ENCODE measurements around the gene ANKRD65.
"Not testable (repeated sequence)": the region's sequence is repeated elsewhere in the genome, so short reads cannot be mapped to it uniquely, and the experiment has no call there.

The ANKRD65 gene

DNA sequence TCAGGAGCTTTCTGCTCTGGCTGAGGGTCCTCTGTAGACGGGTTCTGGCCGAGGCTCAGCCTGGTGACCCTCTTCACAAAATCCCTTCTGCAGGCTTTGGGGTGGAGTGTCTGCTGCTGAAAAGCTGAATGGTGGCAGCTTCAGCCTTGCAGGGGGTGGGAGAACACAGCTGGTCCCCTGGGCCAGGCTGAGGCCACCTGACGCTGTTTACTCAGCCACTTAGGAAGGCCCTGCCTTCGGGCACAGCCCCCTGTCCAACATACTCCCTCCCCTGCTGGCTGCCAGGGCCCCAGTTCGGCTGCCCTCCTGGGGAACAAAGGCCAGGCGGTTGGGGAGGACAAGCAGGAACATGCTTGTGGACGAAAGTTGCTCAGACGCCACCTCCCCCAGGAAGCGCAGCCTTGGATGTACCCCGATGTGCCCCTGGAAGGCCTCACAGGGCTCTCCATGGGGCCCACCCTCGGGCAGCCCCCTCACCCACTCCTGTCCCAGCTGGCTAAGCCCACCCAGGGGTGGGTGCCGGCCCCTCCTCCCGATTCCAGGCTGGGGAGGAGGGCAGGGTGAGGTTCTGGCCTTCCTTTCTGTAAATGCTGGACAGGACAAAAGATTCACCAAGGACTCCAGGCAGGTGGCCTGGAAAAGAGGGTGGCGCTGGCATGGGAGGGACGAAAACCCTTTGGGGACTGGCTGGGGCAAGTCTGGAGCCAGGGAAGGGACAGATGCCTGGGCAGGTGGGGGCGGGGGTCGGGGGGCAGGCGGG lies at the start of gene ANKRD65:
Gene ANKRD65 (minus strand): TSS at position 130 of the 760 bp plus-strand sequence. CDS start 271 bp downstream, outside the sequence.
- no peak for DNase-seq

GRCh38 chr1:1468196-1468985 lies 47.3 kb upstream of the ANKRD65 start:
- DNase-seq: not testable (repeated sequence)

DNA sequence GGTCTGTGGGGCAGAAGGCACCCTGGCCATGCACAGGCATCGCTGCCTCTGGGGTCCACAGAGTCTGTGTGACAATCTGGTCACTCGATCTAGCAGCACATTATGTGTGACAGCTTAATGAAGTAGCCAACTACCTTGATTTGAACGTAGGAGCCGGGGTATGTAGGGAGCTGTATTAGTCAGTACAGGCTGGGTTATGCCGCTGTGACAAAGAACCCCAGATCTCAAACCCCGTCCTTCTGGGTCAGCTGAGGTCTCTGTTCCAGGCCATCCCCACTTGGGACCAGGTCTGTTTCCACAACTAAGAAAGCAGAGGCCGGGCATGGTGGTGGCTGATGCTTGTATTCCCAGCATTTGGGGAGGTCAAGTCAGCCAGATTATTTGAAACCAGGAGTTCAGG lies 42.2 kb upstream of the ANKRD65 start:
- no peak for DNase-seq

DNA sequence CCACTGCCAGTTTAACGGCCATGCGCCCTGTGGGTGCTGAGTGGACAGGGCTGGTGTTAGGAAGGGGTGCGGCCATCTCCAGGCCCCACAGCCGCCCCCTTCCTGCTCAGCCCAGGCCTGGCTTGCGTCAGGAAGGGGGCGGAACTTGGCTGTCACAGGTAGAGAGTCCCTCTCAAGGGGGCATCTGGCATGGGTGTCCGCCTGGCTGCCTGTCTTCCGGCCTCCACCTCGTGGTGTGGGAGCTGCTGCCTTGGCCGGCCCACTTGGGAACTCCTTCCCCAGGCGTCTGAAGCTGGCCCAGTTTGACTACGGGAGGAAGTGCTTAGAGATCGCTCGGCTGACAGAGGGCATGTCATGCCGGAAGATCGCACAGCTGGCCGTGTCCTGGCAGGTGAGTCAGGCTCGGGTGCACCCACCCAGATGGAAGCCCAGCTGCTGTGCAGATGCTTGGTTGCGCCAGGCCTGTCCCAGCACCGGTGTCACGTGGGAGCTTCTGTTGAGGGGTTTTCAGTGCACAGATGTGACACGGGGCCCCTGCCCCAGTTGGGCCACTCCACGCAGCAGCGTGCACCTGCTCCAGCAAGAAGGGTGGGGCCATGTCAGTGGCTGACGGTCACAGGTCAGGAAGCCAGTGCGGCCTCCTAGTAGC lies 41.4 kb upstream of the ANKRD65 start:
- DNase-seq: no peak

GRCh38 chr1:1461721-1462317 lies 40.7 kb upstream of the ANKRD65 start:
- no peak for DNase-seq

GRCh38 chr1:1460540-1461130 lies 39.6 kb upstream of the ANKRD65 start:
- no peak for DNase-seq

DNA sequence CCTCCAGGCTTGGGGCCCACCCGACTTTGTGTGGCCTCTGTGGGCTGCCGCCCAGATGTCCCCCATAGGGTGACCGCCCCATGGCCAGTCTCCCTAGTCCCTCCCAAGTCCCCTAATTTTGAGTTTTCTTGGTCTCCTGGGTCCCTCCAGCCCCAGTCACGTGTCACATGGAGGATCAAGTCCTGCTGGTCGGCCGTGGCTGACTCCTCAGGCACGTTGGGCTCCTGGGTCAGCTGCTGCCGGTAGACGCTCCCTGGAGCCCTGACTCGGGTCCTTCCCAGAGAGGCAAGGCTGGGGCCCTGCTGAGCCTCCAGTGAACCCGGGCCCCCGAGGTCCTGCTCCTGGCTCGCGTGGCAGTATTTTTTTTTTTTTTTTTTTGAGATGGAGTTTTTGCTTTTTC lies 38.6 kb upstream of the ANKRD65 start:
- not testable (repeated sequence) for DNase-seq

DNA sequence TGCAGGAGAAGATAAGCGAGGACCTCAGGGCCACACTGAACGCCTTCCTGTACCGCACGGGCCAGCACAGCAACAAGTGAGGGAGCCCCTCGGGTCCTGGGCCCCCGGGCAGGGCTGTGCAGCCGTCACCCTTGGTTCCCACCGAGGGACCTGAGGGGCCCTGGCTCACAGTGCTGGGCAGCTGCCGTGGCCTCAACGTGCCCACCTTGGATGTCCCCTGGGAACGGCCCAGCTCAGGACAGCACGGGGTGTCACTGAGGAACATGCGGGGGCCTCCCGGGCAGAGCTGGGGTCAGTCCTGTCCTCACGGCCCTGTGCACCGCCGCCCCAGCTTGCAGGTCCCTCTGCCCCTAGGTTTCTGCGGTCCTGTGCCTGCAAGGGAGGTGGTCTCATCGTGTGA lies 38.1 kb upstream of the ANKRD65 start:
- DNase-seq: not testable (repeated sequence)

DNA sequence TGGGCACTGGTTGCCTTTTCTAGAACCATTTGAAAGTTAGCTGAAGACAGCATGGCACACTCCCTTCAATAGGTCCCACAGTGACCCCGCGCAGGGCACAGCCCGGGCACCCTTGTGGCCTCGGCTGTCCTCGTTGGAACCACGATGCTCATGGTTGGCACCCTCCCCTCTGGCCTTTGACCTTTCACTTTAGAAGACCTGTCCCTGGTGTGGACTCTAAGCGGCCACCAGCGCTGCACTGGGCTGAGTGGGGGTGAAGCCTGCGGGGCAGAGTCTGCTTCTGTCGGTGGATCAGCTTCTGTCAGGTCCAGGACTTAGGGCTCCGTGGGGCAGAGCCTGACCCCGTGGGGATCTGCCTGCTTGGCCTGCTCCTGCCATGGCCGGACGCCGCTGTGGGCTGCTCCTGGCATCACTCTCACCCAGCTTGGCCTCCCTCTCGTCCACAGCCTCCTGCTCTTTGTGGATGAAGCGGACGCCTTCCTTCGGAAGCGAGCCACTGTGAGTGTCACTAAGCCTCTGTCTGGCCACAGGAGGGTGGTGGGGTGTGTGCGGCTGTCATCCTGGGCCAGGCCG lies 35.7 kb upstream of the ANKRD65 start:
- DNase-seq: not testable (repeated sequence)

DNA sequence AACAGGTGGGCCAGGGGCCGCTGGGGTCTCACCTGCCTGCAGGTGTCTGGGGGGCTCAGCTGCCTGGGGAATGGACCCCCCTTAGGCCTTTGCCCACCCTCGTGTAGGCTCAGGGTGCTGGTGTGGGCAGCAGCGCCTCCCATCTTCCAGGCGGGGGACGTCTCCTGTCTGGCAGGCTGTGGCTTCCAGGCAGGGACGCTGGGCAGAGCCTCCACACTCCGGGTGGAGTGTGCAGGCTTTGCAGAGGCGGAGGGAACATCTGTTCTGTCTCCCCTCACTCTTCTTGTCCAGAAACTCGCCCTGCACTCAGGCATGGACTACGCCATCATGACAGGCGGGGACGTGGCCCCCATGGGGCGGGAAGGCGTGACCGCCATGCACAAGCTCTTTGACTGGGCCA lies 34.9 kb upstream of the ANKRD65 start:
- DNase-seq: not testable (repeated sequence)

GRCh38 chr1:1455366-1455884 lies 34.3 kb upstream of the ANKRD65 start:
- DNase-seq: no peak

DNA sequence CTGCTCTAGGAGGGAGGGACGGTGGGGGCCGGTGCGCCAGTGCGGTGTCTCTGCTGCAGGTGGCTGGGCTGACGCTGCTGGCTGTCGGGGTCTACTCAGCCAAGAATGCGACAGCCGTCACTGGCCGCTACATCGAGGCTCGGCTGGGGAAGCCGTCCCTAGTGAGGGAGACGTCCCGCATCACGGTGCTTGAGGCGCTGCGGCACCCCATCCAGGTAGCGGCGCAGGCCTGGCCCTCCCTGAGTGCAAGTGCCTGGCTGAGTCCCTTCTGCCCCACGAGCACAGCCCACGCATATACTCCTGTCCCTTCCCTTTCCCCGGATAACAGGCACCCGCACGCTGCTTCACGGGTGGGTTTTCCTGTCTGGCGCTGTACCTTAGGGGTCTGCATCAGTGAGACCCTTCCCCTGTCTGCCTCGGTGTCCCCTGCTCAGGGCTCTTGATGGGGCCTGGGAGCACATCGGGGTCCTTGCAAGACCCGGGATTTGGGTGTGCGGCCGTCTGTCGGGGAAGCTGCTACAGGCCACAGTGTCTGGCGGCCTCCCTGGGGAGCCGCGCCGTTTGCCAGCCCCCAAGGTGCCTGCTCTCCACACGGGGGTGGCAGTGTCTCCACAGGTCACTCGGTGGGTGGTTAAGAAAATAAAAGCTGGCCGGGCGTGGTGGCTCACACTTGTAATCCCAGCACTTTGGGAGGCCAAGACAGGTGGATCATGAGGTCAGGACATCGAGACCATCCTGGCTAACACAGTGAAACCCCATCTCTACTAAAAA lies 33.4 kb upstream of the ANKRD65 start:
- DNase-seq: not testable (repeated sequence)

DNA sequence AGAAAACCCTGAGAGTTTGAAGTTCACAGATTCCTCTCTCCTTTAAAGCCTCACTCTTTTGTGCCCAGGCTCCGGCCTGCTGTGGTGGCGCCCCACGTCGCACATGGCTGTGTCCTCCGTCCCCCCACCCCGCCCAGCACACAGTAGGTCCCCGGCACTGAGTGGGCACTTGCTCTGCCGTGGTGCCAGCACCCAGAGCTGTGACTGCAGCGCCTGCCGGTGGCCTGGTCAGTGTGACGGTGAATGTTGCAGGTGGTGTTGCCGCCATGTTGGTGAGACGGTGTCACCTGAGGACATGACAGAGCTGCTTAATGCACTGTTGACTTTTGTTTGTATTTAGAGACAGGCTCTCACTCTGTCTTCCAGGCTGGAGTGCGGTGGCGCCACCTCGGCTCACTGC lies 31.8 kb upstream of the ANKRD65 start:
- DNase-seq: no peak

DNA sequence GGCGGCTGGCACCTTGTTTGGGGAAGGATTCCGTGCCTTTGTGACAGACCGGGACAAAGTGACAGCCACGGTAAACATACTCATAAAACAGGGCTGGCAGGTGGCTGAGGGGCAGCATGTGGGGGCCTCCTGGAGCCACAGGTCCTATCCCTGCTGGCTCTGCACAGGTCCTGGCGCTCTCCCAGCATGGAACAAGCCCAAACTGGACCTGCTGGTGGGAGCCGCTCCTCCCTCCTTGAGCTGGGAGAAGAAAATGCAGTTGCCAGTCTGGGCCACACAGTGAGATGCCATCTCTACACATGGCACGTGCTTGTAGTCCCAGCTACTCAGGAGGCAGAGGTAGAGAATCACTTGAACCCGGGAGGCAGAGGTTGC lies 31.3 kb upstream of the ANKRD65 start:
- not testable (repeated sequence) for DNase-seq

- DNase-seq: no peak
These were observed 30.8 kb upstream of the ANKRD65 start for GRCh38 chr1:1451696-1452364.

DNA sequence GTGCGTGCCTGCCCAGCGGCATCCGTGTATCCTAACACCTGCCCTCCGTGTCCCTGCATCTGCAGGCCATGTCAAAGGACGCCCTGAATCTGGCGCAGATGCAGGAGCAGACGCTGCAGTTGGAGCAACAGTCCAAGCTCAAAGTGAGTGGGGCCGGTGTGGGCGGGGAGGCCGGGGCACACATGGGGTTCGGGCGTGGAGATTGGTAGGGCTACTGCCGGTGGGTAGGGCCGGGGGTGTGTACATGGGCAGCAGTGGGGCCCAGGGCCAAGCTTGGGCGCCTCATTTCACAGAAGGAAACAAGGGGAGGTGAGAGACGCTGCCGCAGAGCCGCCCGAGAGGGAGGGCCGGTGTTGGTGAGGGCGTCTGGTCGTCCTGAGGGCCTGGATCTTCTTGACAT lies 29.5 kb upstream of the ANKRD65 start:
- DNase-seq: not testable (repeated sequence)

GRCh38 chr1:1449099-1449739 lies 28.1 kb upstream of the ANKRD65 start, which contains the start of gene ATAD3C:
Gene ATAD3C, plus strand, starts transcription at chr1:1449689. Its CDS starts 995 bp downstream, at chr1:1450684.
- no peak for DNase-seq

GRCh38 chr1:1446631-1447030 lies 25.6 kb upstream of the ANKRD65 start:
- not testable (repeated sequence) for DNase-seq

DNA sequence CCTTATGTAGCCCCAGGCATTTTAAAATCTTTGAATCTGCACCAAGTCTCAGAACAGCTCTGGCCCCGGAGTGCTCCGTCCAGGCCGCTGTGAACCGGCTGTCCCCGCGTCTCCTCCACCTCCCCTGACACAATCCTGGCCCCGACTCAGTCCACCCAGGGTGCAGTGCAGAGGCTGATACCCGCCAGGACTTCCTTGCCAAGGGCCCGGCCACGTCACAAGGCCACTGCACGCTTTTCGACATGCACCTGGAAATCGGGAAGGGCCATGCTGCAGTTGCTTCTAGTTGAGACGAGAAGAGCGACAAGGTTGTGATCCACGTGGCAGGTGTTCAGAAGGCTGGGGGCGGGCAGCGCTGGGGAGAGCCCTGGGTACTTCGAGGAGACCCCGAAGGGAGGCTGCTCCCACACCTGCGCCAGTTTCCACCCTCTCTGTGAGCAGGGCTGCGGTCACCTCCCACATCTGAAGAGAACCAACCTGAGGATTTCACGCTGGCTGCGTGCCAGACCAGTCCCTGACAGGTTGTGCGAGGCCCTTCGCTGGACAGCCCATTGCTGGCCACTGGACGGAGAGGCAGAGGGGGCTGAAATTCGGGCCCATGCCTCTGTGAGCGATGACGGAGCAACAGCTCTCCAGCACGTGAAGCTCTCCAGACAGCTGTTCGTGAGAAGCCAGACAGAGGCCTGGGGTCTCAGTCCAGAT lies 21.1 kb upstream of the ANKRD65 start:
- DNase-seq: no peak
